ENCODE measurements around the gene MYH9. TPM values are rescaled to one million over a fixed set of nuclear protein-coding genes. Genes with fewer than 3 reads are reported as not detected.

MYH9 gene
- total RNA-seq, 2 experiments from 2014 or later = 901 to 925 TPM

DNA sequence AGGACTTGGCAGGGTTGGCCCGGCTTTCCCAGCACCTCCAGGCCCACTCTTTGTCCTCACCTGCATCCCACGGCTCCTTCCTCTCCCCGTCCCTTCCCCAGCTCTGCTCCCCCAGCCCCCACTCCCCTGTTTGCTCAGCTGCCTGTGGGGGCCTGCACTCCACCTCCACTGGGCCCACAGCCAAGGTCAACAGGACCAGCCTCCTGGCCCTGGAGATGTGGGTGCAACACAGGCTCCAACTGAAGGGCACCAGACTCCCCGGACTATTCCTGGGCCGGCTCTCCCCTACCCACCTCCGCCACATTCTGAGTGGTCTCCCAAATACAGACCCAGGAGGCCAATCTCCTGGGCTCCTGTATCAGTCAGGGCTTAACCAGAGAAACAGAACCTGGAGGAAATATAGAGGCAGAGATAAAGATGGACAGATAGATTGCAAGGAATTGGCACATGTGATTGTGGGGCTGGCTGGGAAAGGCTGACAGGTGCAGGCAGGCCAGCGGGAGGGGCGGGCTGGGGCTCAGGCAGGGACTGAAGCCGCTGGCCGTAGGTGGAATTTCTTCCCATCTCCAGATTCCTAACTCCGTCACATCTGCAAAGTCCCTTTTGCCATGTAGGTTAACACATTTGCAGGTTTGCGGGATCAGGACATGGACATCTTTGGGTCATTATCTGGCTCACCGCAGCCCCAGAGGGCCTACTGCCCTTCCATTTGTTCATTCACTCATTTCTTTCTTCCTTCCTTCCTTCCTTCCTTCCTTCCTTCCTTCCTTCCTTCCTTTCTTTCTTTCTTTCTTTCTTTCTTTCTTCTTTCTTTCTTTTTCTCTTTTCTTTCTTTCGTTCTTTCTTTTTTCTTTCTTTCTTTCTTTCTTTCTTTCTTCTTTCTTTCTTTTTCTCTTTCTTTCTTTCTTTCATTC lies 45.8 kb upstream of the MYH9 start:
- DNase-seq (no peak), ATAC-seq (ENCODE audit: poor library complexity) (no peak)
- no peaks in the 10 kb centered on the region for H3K36me3 Mint-ChIP-seq (ENCODE audit: low read depth)
- H3K27me3 Mint-ChIP-seq = no peaks in the 10 kb centered on the region
- H3K27ac Mint-ChIP-seq = peak overlapping the region; percentile 36
- Histone ChIP-seq H3K27me3 (ENCODE audit: control insufficient read depth in 1 of 2, insufficient read depth in 2 of 2, low read length in 2 of 2) (no peaks in the 10 kb centered on the region), H3K27ac (ENCODE audit: low read depth in 1 of 2, low read length in 2 of 2) (no peak overlapping the region), H3K9me3 (ENCODE audit: control insufficient read depth in 1 of 2, insufficient read depth in 1 of 2, low read length in 2 of 2) (no peaks in the 10 kb centered on the region), H3K36me3 (ENCODE audit: insufficient read depth, low read length) (no peaks in the 10 kb centered on the region), H3K4me3 (ENCODE audit: low read length) (no peak overlapping the region), H3K4me1 (ENCODE audit: insufficient read depth, low read length) (peaks cover 30% of the 10 kb centered on the region)
- ChIA-PET POLR2A (no interaction called here), CTCF (interaction anchor here (1.3 kb wide), 1 partner anchor 53 kb away, joined by 3 read pairs; no protein-coding TSS in a partner anchor)
- H3K4me1 Mint-ChIP-seq (ENCODE audit: low read depth) = peaks cover 25% of the 10 kb centered on the region
- H3K9me3 Mint-ChIP-seq = no peaks in the 10 kb centered on the region
- TF ChIP-seq, protein P1, sequence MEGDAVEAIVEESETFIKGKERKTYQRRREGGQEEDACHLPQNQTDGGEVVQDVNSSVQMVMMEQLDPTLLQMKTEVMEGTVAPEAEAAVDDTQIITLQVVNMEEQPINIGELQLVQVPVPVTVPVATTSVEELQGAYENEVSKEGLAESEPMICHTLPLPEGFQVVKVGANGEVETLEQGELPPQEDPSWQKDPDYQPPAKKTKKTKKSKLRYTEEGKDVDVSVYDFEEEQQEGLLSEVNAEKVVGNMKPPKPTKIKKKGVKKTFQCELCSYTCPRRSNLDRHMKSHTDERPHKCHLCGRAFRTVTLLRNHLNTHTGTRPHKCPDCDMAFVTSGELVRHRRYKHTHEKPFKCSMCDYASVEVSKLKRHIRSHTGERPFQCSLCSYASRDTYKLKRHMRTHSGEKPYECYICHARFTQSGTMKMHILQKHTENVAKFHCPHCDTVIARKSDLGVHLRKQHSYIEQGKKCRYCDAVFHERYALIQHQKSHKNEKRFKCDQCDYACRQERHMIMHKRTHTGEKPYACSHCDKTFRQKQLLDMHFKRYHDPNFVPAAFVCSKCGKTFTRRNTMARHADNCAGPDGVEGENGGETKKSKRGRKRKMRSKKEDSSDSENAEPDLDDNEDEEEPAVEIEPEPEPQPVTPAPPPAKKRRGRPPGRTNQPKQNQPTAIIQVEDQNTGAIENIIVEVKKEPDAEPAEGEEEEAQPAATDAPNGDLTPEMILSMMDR (IDR thresholded peaks at IDR 0.05) = no peak
- intact Hi-C loops (cut with DNase I, micrococcal nuclease) = loop anchor here in 1 of 2 experiments (2.0 kb wide), 1 partner anchor 37 kb away; no protein-coding TSS in a partner anchor
- no peak overlapping the region for H3K4me3 Mint-ChIP-seq

DNA sequence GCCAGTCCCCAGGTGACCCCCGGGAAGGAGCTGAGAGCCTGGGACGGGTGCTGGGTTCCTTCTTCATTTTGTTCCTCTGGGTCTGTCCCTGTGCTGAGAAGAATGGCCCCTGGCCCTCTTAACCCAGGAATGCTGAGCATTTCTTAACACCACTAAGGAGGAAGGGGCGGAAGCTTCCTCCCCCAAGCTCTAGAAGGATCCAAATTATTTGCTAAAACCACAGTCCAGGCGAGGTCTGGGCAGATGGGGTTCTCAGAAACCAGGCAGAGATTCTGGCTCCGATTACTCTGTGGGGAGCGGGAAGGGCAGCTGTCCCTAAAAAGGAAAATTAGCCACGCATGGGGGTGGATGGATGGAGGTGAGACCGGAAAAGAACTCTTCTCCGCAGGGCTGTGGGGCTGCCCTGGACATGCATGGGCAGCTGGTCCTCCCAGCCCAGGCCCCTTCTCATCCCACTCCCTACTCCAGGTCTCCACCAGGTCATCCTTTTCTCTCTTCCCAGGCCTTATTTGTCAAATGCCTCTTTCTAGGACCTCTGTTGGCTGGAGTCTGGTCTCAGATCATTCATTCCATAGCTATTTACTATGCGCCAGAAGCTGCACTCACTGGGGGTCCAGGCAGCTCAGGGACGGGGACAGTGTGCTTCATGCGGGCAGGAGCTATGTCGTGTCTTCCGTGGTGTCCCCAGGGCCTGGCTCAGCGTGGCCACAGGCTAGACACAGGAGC lies 45.0 kb upstream of the MYH9 start:
- Mint-ChIP-seq H3K9me3 (no peaks in the 10 kb centered on the region), H3K4me1 (ENCODE audit: low read depth) (peaks cover 25% of the 10 kb centered on the region), H3K4me3 (no peak overlapping the region), H3K27ac (peak overlapping the region; percentile 36), H3K27me3 (no peaks in the 10 kb centered on the region), H3K36me3 (ENCODE audit: low read depth) (no peaks in the 10 kb centered on the region)
- Histone ChIP-seq H3K36me3 (ENCODE audit: insufficient read depth, low read length) (no peaks in the 10 kb centered on the region), H3K4me1 (ENCODE audit: insufficient read depth, low read length) (peaks cover 29% of the 10 kb centered on the region), H3K27me3 (ENCODE audit: control insufficient read depth in 1 of 2, insufficient read depth in 2 of 2, low read length in 2 of 2) (no peaks in the 10 kb centered on the region), H3K4me3 (ENCODE audit: low read length) (no peak overlapping the region), H3K9me3 (ENCODE audit: control insufficient read depth in 1 of 2, insufficient read depth in 1 of 2, low read length in 2 of 2) (no peaks in the 10 kb centered on the region), H3K27ac (ENCODE audit: low read depth in 1 of 2, low read length in 2 of 2) (no peak overlapping the region)
- ChIA-PET CTCF (interaction anchor here (1.2 to 1.3 kb wide), 2 partner anchors 27 to 54 kb away, joined by 3 read pairs; no protein-coding TSS in a partner anchor), POLR2A (interaction anchor here (0.6 kb wide), 1 partner anchor 748 kb away, joined by 3 read pairs; no protein-coding TSS in a partner anchor)
- intact Hi-C loops (cut with DNase I, micrococcal nuclease) = no loop called here
- TF ChIP-seq, protein P1 (IDR thresholded peaks at IDR 0.05) = no peak
- ATAC-seq (ENCODE audit: poor library complexity) (no peak), DNase-seq (no peak)

DNA sequence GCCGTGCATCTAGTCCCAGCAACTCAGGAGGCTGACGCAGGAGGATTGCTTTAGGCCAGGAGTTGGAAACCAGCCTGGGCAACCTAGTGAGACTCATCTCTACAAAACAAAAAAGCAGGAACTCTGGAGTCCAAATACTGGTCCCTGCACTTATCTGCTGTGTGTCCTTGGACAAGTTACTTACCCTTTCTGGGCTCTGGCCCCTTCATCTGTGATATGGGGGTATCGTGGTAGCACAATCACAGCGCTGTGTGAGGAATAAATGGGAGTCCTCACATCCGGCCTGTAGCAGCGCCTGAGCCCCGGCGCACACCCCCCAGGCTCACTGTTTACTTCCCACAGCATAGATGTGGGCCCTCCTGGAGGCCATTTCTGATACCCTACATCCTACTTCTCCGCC lies 44.2 kb upstream of the MYH9 start:
- POLR2A ChIA-PET = interaction anchor here (0.6 kb wide), 1 partner anchor 747 kb away, joined by 3 read pairs; no protein-coding TSS in a partner anchor
- no peaks in the 10 kb centered on the region for H3K36me3 Mint-ChIP-seq (ENCODE audit: low read depth)
- Histone ChIP-seq H3K4me1 (ENCODE audit: insufficient read depth, low read length) (peaks cover 22% of the 10 kb centered on the region), H3K27me3 (ENCODE audit: control insufficient read depth in 1 of 2, insufficient read depth in 2 of 2, low read length in 2 of 2) (no peaks in the 10 kb centered on the region), H3K4me3 (ENCODE audit: low read length) (no peak overlapping the region), H3K36me3 (ENCODE audit: insufficient read depth, low read length) (no peaks in the 10 kb centered on the region), H3K27ac (ENCODE audit: low read depth in 1 of 2, low read length in 2 of 2) (no peak overlapping the region), H3K9me3 (ENCODE audit: control insufficient read depth in 1 of 2, insufficient read depth in 1 of 2, low read length in 2 of 2) (no peaks in the 10 kb centered on the region)
- H3K4me1 Mint-ChIP-seq (ENCODE audit: low read depth) = peaks cover 25% of the 10 kb centered on the region
- CTCF ChIA-PET = interaction anchor here (1.2 to 1.3 kb wide), 2 partner anchors 27 to 54 kb away, joined by 3 read pairs; no protein-coding TSS in a partner anchor
- ATAC-seq (ENCODE audit: poor library complexity) (no peak), DNase-seq (no peak)
- H3K27me3 Mint-ChIP-seq = no peaks in the 10 kb centered on the region
- intact Hi-C loops (cut with DNase I, micrococcal nuclease) = no loop called here
- H3K4me3 Mint-ChIP-seq = no peak overlapping the region
- no peak overlapping the region for H3K27ac Mint-ChIP-seq
- no peaks in the 10 kb centered on the region for H3K9me3 Mint-ChIP-seq
- TF ChIP-seq, protein P1 (IDR thresholded peaks at IDR 0.05) = no peak
